GM23248 (cell line): ENCODE results near the gene ADPRHL1.

ENCODE experiments used
- EZH2 ChIP-seq: fragments of 200-600 bp; sonication (generic); IDR thresholded peaks from 2 replicates; pipeline ENCODE4 v1.6.1; 2018; ENCODE audit warnings: antibody characterized with exemption, mild to moderate bottlenecking; ENCODE audit not compliant: insufficient read depth, poor library complexity, severe bottlenecking
- EZH2phosphoT487 ChIP-seq: fragments of 200-600 bp; sonication (generic); IDR thresholded peaks from 2 replicates; pipeline ENCODE4 v1.6.1; 2018; ENCODE audit warnings: antibody characterized with exemption, moderate library complexity, mild to moderate bottlenecking, low read depth; ENCODE audit not compliant: insufficient read depth

GRCh38 chr13:113500530-113501265 lies 47.4 kb upstream of the ADPRHL1 start:
- TF ChIP-seq EZH2 (no peak), EZH2phosphoT487 (no peak)
